ENCODE results near the gene MED20.

MED20 gene

DNA sequence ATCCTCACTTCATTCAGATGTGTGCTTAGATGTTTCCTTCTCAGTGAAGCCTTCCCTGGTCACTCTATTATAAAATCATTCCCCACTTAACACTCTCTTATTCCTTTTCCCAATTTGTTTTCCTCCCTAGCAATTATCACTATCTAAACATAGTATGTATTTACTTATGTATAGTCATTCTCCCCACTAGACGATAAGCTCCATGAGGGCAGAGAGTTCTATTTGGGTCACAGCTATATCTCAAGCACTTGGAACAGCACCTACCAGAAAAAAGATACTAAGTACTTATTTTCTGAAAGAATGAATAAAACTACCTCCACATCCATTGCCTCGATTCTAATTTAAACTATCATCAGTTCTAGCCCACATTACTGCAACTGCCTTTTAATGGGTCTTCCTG lies 62.2 kb downstream of the MED20 start:
- no peak for DNase-seq (ENCODE audit: low read depth in 1 of 2, low spot score in 1 of 2)
